Measurements from ENCODE around the gene APMAP.
"Not testable (repeated sequence)": the region's sequence is repeated elsewhere in the genome, so short reads cannot be mapped to it uniquely, and the experiment has no call there.

The APMAP gene

DNA sequence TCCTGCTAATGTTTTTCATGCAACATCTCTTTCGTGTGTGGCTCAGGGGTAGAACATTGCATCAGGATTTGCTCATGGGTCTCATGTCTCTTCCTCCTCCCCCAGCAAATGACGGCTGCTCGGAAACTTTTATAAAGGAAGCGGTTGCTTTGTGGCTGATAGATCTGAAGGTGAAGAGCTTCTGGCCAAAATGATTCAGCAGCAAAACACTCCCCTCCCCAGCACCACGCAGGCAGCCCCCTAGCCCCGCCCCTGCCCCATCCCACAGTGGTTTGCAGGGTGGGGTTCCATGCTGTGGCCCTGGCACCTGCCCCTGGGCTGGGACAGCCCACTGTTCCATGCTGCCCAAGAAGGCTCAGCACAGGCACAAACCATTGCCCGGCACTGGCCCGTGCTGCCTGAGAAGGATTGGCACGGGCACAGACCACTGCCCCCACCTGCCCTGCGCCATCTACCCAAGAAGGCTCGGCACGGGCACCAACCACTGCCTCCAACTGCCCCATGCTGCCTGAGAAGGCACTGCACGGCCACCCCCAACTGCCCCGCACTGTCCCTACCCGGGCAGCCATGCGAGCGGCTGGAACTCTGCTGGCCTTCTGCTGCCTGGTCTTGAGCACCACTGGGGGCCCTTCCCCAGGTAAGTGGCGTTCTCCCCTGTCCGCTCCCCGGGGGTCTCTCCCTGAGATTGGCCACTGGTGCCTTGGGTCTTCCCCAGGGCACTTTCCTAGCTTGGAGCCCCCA lies 43.4 kb downstream of the APMAP start, which contains the start of gene CST7:
TSS of gene CST7 (plus strand) at position 331 of the 741 bp plus-strand sequence. CDS start at position 568, 237 bp downstream.
- no peak within 1 kb of the TSS for H3K4me2 ChIP-seq (ENCODE audit: low read length)
- TF ChIP-seq EZH2phosphoT487 (IDR thresholded peaks at IDR 0.05; ENCODE audit: low read depth): no peak
- TF ChIP-seq CTCF (IDR thresholded peaks at IDR 0.05; ENCODE audit: low read depth, low read length): no peak
- no peaks in the 10 kb centered on the region for H3K79me2 ChIP-seq (ENCODE audit: low read length)
- no peak within 1 kb of the TSS for H3K27ac ChIP-seq (ENCODE audit: low read length)
- no peaks in the 10 kb centered on the region for H4K20me1 ChIP-seq (ENCODE audit: insufficient read depth, low read length)
- H3K36me3 ChIP-seq (replicated peaks; ENCODE audit: low read depth, low read length): no peaks in the 10 kb centered on the region
- no peak within 1 kb of the TSS for H3K4me3 ChIP-seq (ENCODE audit: low read length)
- no peak within 1 kb of the TSS for H2AFZ ChIP-seq (ENCODE audit: low read depth, low read length)
- H3K9me3 ChIP-seq (ENCODE audit: insufficient read depth, low read length): no peaks in the 10 kb centered on the region
- H3K27me3 ChIP-seq (ENCODE audit: low read depth, low read length): 0 out of 2 replicates have a peak, but pooled peaks cover 3% of the 10 kb centered on the region
- H3K4me1 ChIP-seq (ENCODE audit: low read length): peaks cover 3% of the 10 kb centered on the region
- H3K9ac ChIP-seq (ENCODE audit: low read length): no peak within 1 kb of the TSS

- H3K4me3 ChIP-seq (ENCODE audit: low read length); H4K20me1 ChIP-seq (ENCODE audit: insufficient read depth, low read length); H3K9ac ChIP-seq (ENCODE audit: low read length); H3K27ac ChIP-seq (ENCODE audit: low read length); H3K9me3 ChIP-seq (ENCODE audit: insufficient read depth, low read length); H3K36me3 ChIP-seq (replicated peaks; ENCODE audit: low read depth, low read length); H3K4me1 ChIP-seq (ENCODE audit: low read length); H2AFZ ChIP-seq (ENCODE audit: low read depth, low read length); H3K27me3 ChIP-seq (ENCODE audit: low read depth, low read length); H3K4me2 ChIP-seq (ENCODE audit: low read length); H3K79me2 ChIP-seq (ENCODE audit: low read length): not testable (repeated sequence)
Measured at GRCh38 chr20:24948396-24948938, 44.1 kb downstream of the APMAP start.

- H3K36me3 ChIP-seq (replicated peaks; ENCODE audit: low read depth, low read length); H2AFZ ChIP-seq (ENCODE audit: low read depth, low read length); H3K9me3 ChIP-seq (ENCODE audit: insufficient read depth, low read length); H3K79me2 ChIP-seq (ENCODE audit: low read length); H3K9ac ChIP-seq (ENCODE audit: low read length); H3K4me1 ChIP-seq (ENCODE audit: low read length); H3K27ac ChIP-seq (ENCODE audit: low read length); H4K20me1 ChIP-seq (ENCODE audit: insufficient read depth, low read length); H3K27me3 ChIP-seq (ENCODE audit: low read depth, low read length); H3K4me3 ChIP-seq (ENCODE audit: low read length); H3K4me2 ChIP-seq (ENCODE audit: low read length): not testable (repeated sequence)
Measured at GRCh38 chr20:24946376-24946775, 46.2 kb downstream of the APMAP start.

DNA sequence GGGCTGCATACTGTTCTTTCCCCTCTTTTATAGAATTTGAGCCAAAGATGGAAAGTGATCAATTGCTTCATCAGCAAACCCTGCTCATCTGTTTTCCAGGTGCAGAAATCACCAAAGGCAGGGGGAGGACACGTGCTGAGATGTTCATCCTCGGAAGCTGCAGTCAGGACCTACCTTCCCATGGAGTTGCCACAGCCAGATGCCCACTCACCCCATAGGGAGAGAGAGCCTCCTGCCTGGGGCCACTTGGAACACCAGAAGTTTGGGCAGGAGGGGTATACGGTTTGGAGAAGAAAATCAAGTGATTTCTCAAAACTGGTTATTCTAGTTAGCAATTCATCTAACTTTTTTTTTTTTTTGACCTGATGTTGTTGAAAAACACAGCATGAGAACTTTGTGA lies 48.8 kb downstream of the APMAP start:
- no peaks in the 10 kb centered on the region for H3K36me3 ChIP-seq (replicated peaks; ENCODE audit: low read depth, low read length)
- no peak overlapping the region for H3K27ac ChIP-seq (ENCODE audit: low read length)
- H2AFZ ChIP-seq (ENCODE audit: low read depth, low read length): no peak overlapping the region
- H3K4me3 ChIP-seq (ENCODE audit: low read length): no peak overlapping the region
- H3K9ac ChIP-seq (ENCODE audit: low read length): no peak overlapping the region
- no peak overlapping the region for H3K4me2 ChIP-seq (ENCODE audit: low read length)
- no peaks in the 10 kb centered on the region for H3K4me1 ChIP-seq (ENCODE audit: low read length)
- H4K20me1 ChIP-seq (ENCODE audit: insufficient read depth, low read length): no peaks in the 10 kb centered on the region
- H3K79me2 ChIP-seq (ENCODE audit: low read length): no peaks in the 10 kb centered on the region
- TF ChIP-seq EZH2phosphoT487 (IDR thresholded peaks at IDR 0.05; ENCODE audit: low read depth): no peak
- no peak for TF ChIP-seq CTCF (IDR thresholded peaks at IDR 0.05; ENCODE audit: low read depth, low read length)
- H3K9me3 ChIP-seq (ENCODE audit: insufficient read depth, low read length): no peaks in the 10 kb centered on the region
- H3K27me3 ChIP-seq (ENCODE audit: low read depth, low read length): 0 out of 2 replicates have a peak, but pooled peaks cover 3% of the 10 kb centered on the region

GRCh38 chr20:24943196-24943595 lies 49.4 kb downstream of the APMAP start:
- no peaks in the 10 kb centered on the region for H3K36me3 ChIP-seq (replicated peaks; ENCODE audit: low read depth, low read length)
- H3K27ac ChIP-seq (ENCODE audit: low read length): no peak overlapping the region
- 0 out of 2 replicates have a peak, but pooled peaks cover 3% of the 10 kb centered on the region for H3K27me3 ChIP-seq (ENCODE audit: low read depth, low read length)
- no peaks in the 10 kb centered on the region for H3K9me3 ChIP-seq (ENCODE audit: insufficient read depth, low read length)
- no peak overlapping the region for H3K4me2 ChIP-seq (ENCODE audit: low read length)
- H3K4me3 ChIP-seq (ENCODE audit: low read length): no peak overlapping the region
- no peaks in the 10 kb centered on the region for H4K20me1 ChIP-seq (ENCODE audit: insufficient read depth, low read length)
- H3K9ac ChIP-seq (ENCODE audit: low read length): no peak overlapping the region
- H2AFZ ChIP-seq (ENCODE audit: low read depth, low read length): no peak overlapping the region
- no peaks in the 10 kb centered on the region for H3K79me2 ChIP-seq (ENCODE audit: low read length)
- H3K4me1 ChIP-seq (ENCODE audit: low read length): 0 out of 2 replicates have a peak, but pooled peaks cover under 1% of the 10 kb centered on the region
- no peak for TF ChIP-seq CTCF (IDR thresholded peaks at IDR 0.05; ENCODE audit: low read depth, low read length)
- no peak for TF ChIP-seq EZH2phosphoT487 (IDR thresholded peaks at IDR 0.05; ENCODE audit: low read depth)

Data from OCI-LY3 (cell line).